PC-9 (cell line): ENCODE data around the gene NCAPH2.

ENCODE experiments used
- EZH2 ChIP-seq: fragments of 200-600 bp; sonication (generic); IDR thresholded peaks from 2 replicates; pipeline ENCODE4 v1.8.0; 2017; ENCODE audit warnings: antibody characterized with exemption, low read depth
- TF ChIP-seq, protein P1 (sequence below): fragments of 200-600 bp; sonication (generic); conservative IDR thresholded peaks from 2 replicates; pipeline ENCODE4 v1.6.1; 2017; ENCODE audit warnings: mixed run types, antibody characterized with exemption, mild to moderate bottlenecking, moderate library complexity

- TF ChIP-seq, protein P1, sequence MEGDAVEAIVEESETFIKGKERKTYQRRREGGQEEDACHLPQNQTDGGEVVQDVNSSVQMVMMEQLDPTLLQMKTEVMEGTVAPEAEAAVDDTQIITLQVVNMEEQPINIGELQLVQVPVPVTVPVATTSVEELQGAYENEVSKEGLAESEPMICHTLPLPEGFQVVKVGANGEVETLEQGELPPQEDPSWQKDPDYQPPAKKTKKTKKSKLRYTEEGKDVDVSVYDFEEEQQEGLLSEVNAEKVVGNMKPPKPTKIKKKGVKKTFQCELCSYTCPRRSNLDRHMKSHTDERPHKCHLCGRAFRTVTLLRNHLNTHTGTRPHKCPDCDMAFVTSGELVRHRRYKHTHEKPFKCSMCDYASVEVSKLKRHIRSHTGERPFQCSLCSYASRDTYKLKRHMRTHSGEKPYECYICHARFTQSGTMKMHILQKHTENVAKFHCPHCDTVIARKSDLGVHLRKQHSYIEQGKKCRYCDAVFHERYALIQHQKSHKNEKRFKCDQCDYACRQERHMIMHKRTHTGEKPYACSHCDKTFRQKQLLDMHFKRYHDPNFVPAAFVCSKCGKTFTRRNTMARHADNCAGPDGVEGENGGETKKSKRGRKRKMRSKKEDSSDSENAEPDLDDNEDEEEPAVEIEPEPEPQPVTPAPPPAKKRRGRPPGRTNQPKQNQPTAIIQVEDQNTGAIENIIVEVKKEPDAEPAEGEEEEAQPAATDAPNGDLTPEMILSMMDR: no peak
- no peak for TF ChIP-seq EZH2
These were observed 13.7 kb downstream of the NCAPH2 start for GRCh38 chr22:50521710-50522109.
